Heart left ventricle (tissue), 13 donors: Measurements from ENCODE around the gene ZDHHC4.
"Not testable (repeated sequence)": the region's sequence is repeated elsewhere in the genome, so short reads cannot be mapped to it uniquely, and the experiment has no call there.

ENCODE experiments used
- POLR2A ChIP-seq, 2 donors: fragments of 450-650 bp; IDR thresholded peaks; one replicate each; pipeline ENCODE4 v1.6.1; 2017; ENCODE audit warnings: antibody characterized with exemption in 2 of 2, mild to moderate bottlenecking in 2 of 2, moderate library complexity in 2 of 2
- TF ChIP-seq, protein P1 (sequence below), 12 donors: fragments of 200-600 bp; sonication (generic) in 4 of 12; IDR thresholded peaks; one replicate each; pipeline versions ENCODE4 v1.5.0 to v1.8.0; 2018 to 2022; ENCODE audit warnings: antibody characterized with exemption in 12 of 12, mild to moderate bottlenecking in 5 of 12
- donor health status: ischemic (EF 13 %, LVEDD 7.1; RV severe dilation, severe dysfunction).
- donor health status: DM: no; HTN: yes; CAD: no.
- donor health status: DM: no; HTN: no; CAD: no.
- donor health status: ischemic (EF 25% LVEDD 6.9; RV normal size, moderate dysfunction).
- donor health status: ischemic (EF 25% LVEDD 5.7; RV mildly dilated, moderate dysfunction).
- donor health status: ischemic (EF 35%, LVEDD 5.7; RV mildly dilated, moderate dysfunction).
- donor health status: nonischemic (EF 11% LVEDD 7.7; RV severe dilation, severe dysfunction).
- donor health status: DM: yes; HTN: yes; CAD: no.
- donor health status: PGD.
- donor health status: ischemic (EF 29% LVEDD 5.4; RV normal size, mild dysfunction).
- donor health status: nonischemic (EF 23%, LVEDD 6.1; RV moderate dilation, normal function).

- TF ChIP-seq POLR2A (IDR thresholded peaks at IDR 0.05), result not testable (repeated sequence)
- TF ChIP-seq, protein P1, sequence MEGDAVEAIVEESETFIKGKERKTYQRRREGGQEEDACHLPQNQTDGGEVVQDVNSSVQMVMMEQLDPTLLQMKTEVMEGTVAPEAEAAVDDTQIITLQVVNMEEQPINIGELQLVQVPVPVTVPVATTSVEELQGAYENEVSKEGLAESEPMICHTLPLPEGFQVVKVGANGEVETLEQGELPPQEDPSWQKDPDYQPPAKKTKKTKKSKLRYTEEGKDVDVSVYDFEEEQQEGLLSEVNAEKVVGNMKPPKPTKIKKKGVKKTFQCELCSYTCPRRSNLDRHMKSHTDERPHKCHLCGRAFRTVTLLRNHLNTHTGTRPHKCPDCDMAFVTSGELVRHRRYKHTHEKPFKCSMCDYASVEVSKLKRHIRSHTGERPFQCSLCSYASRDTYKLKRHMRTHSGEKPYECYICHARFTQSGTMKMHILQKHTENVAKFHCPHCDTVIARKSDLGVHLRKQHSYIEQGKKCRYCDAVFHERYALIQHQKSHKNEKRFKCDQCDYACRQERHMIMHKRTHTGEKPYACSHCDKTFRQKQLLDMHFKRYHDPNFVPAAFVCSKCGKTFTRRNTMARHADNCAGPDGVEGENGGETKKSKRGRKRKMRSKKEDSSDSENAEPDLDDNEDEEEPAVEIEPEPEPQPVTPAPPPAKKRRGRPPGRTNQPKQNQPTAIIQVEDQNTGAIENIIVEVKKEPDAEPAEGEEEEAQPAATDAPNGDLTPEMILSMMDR (IDR thresholded peaks at IDR 0.05), result not testable (repeated sequence)
Observed at GRCh38 chr7:6585746-6586432, 8.6 kb downstream of the ZDHHC4 start.
